Activated CD8-positive, alpha-beta memory T cell treated with anti-CD3 and anti-CD28 coated beads, Interleukin-2, amount 50 U/mL, for 24 hours (primary cell): ENCODE results near the gene PAEP.
"Not testable (repeated sequence)": the region's sequence is repeated elsewhere in the genome, so short reads cannot be mapped to it uniquely, and the experiment has no call there.

Source experiments
- DNase-seq: peaks from one replicate; pipeline ENCODE4 v3.0.0-alpha.2; 2020; ENCODE audit errors: extremely low read depth

Gene PAEP

DNA sequence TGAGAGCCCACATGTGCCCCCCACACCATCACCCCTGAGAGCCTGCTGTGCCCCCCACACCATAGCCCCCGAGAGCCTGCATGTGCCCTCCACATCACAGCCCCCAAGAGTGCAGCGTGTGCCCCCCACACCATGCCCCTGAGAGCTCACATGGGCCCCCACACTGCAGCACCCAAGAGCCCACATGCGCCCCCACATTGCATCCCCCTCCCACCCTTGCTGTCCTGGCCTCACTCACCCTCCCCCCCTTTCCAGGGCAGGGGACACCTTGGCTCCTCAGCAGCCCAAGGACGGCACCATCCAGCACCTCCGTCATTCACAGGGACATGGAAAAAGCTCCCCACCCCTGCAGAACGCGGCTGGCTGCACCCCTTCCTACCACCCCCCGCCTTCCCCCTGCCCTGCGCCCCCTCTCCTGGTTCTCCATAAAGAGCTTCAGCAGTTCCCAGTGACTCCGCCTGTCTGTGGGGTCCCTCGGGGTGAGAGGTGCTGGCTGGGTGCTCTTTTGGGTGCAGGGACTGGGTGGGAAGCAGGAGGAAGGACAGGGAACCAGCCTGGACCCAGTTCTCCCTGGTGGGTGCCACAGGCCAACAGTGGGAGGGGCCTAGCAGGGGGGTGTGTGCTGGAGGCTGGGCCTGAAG lies 35.3 kb upstream of the PAEP start:
- no peak for DNase-seq

DNA sequence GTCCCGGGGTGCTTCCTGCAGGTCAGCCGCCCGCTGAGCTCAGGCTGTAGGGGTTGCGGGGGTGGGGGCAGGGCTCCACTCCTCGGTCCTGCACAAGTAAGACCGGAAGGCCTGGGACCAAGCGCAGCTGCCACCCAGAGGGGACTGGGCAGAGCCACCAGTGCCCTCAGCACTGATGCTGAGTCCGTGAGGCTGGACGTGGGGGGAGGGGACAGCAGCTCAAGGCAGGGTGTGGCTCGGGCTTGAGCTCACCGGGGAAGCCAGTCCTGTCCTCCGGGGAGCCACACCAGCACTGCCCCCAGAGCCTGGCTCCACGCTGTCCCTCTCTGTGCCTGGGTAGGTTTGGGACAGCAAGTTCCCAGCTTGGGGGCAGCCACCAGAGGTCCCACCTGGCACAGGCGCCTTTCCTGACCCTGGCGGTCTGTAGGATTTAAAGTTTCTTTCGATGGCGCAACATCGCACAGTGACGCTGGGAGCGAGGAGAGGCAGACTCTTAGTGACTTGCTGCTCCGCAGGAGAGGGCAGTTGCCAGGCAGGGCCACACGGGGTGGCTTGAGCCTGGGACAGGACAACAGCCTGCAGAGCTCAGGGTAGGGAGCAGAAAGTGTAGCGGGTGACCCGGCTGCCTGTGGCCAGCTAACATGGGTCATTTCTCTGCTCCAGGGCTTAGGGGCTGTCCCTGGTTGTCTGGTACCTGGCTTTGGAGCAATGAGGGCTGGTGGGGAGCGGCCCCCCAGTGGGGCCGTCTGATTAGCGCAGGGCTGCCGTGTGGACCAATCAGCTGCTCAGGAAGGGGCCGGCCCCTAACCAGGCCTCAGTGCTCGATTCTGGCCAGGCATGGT lies 34.6 kb upstream of the PAEP start:
- no peak for DNase-seq

DNA sequence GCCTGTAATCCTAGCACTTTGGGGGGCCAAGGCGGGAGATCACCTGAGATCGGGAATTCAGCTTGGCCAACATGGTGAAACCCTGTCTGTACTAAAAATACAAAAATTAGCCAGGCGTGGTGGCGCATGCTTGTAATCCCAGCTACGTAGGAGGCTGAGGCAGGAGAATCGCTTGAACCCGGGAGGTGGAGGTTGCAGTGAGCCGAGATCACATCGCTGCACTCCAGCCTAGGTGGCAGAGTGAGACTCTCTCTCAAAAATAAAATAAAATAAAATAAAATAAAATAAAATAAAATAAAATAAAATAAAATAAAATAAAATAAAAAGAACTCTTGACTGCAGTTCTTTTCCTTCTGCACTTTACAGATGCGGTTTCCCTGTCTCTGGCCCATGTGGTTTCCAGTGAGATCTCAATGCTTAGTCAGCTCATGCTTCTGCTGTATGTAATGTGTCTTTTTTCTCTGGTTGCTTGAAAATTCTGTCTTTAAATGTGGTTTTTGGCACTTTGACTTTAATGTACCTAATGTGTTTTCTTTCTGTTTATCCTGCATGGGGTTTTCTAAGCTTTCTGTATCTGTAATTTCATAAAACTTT lies 32.6 kb upstream of the PAEP start:
- DNase-seq: not testable (repeated sequence)

DNA sequence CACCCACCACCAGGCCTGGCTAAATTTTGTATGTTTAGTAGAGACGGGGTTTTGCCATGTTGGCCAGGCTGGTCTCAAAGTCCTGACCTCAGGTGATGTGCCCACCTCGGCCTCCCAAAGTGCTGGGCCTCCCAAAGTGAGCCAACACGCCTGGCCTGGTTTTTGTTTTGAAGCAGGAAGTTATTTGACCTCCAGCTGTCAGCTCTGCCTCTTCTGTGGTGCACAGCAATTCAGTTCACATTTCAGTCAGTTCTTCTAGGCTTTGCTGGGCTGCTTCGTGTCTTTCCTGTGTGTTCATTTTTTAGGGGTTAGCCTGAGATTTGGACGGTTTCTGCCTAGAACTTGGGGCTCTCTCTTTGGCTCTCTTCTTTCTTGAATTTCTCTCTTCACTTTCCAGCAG lies 31.4 kb upstream of the PAEP start:
- DNase-seq: no peak

DNA sequence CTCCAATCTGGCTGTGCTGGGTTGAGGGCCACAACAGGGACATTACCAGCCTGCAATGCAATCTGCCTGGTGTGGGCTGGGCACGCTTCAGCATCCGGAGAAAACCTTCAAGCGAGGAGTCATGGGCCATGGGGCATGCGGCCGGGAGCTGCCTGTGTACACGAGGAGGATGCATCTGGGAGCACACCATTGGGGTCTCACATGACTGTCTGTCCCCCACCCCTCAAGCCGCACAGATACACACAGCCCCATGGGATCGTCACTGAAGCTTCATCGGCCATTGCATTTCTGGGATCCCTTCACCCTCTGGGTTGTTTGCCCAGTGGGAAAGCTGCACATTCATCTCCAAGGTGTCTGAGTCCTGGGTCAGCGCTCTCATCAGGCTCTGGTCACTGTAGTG lies 30.5 kb upstream of the PAEP start:
- DNase-seq: no peak

DNA sequence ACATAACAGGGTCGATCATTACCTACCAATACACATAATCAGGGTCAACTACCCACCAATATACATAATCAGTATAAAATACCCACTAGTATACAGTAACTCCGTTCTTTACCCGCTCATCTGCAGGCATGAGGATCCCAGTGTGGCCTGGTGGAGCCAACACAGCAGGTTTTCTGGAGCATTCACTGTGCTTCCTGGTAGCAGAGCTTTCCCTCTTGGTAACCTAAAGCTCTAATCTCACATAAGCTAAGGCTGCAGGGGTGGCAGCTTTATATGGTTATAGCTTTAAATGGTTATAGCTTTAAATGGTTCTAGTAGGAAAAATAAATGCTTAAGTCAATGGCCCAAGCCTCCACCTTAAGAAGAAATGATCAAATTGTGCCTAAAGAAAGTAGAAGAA lies 28.4 kb upstream of the PAEP start:
- DNase-seq: no peak

DNA sequence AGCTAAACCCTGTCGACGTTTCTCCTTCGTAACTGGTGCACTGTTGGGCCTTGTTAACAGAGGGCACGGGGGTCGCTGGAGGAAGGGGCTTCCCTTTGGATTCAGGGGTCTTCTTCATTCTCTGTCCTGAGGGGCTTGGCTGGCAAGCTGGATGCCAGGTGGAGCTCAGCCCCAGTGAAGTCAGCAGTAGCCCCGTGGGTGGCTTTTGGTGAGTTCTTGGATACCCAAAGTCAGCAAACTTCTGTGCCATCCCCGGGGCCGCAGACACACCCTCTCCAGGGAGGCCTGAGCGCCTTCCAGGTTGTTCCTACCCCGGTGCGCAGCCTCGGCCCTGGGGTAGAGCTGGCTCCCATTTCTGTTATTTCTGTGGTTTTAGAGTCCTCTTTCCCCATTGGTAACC lies 27.9 kb upstream of the PAEP start:
- no peak for DNase-seq

DNA sequence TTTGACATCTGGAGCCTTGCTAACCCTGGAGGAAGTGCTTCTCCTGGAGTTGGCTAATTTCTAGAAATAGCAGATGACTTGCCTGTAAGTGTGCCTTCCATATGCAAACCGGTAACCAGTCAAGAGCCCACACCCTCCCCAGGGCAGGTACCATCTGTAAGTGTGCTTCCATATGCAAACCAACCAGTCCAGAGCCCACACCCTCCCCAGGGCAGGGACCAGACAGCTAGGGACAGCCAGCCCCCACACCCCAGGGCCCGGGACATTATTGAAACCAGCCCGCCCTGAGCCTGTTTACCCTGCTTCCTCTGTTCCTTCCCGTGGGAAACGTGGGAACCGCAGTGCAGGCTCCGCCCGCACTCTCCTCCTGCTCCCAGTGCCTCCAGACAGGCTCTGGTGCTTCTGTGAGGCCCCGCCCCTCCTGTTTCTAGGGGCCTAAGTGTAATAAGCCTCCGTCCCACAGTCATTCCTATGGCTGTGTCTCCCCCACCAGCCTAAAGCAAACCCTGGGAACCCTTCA lies 27.3 kb upstream of the PAEP start:
- not testable (repeated sequence) for DNase-seq

DNA sequence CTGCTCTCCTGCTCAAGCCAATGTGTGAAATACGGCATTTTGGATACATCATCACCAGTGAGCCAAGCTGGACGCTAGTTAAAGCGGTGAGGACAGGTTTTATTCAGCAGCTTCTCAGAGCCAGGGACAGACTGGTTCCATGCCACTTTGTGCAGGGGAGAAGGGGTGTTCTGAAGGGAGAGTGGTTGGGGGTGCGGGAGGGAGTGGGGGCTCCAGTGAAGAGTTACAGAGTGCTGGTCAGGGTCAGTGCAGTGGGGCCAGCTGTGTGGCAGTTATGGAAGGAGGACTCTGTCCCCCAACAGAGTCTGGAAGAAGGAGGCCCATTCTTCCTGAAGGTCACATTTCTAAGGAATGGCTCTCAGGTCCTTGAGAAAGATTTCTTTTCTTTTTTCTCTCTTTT lies 26.7 kb upstream of the PAEP start:
- not testable (repeated sequence) for DNase-seq

DNA sequence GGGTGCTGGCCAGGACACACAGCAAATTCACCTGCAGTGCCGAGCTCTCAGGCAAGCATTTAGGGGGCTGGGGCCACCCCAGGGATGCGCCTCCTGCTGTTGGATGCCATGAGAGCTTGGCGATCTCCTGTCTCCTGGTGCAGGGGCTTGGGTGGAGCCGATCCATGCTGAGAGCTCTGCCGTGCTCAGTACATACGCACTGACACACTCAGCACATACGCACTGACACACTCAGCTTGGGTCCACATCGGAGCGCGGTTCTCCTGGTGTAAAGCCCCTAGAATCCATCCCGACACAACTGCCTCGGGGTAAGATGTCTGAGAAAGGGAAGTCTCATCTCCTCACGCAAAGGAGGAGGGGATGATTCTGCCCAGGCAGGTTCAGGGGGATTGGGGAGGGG lies 25.9 kb upstream of the PAEP start:
- DNase-seq: not testable (repeated sequence)

DNA sequence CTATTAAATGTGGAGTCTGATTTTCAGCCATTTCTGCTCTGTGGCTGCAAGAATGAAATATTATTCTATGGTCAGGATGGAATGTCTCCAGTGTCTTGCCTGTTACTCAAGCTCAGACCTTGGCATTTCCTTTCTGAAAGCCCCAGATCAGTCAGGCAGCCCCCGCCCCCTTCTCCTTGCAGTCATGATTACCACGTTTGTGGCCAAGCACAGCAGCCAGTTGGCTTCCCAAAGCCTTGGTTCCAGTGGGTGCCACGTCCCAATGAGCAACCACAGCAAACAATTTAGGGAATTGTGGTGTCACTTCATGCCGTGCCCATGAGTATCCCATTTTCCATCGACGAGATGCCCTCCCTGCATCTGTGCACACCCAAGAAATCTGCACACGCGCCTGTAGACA lies 25.3 kb upstream of the PAEP start:
- no peak for DNase-seq

DNA sequence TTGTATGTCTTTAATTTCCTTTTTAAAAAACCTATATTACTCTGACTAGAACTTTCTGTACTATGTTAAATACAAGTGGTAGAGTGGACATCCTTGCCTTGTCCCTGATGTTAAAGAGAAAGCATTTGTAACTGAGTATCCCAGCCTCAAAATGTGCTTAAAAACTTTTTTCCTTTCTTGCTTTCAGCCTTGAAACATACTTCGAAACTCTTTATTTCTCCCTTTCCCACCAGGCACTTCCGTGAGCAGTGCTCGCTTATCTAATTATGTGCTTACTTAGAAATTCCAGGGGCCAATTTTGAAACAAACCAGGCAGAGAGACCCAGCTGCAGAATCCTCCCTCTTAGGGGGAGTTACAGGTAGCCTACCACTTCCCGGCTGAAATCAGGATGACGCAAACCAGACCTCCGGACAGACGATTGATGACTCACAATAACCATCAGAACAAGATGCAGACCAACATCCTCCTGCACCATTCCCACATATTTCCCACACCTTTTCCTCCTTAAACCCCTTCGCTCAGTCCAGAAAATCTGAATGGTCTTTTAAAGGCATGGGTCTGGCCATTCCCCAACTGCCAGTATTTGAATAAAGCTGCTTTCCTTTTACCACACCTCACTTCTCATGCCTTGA lies 18.2 kb upstream of the PAEP start:
- DNase-seq: not testable (repeated sequence)

DNA sequence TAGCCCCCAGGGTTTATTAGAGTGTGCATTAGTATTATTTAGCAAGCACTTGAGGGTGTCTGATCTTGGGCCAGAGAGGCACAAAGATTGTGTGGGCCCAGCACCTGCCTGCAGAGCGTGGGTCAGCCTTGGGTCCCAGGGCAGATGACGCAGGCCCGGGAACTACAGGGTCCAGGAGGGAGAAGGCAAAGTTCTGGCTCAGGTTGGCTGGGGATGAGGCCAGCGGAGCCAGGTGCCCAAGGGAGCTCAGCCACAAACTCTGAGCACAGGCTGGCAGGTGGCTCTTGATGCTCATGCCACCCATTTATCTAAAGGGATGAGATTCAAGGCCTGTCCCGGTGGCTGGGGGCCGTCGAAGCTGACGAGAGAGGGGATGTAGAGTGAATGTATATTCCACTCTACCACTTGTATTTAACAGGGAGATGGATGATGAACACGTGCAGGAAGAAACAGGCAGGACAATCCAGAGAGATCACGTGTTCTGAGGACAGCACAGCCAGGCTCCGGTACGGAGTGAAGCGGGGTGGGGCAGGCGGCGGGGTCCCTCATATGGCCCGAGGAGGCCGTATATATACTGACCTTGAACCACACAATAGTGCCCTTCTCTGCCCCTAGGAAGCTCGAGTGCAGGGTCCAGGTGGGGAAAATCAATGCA lies 16.4 kb upstream of the PAEP start:
- no peak for DNase-seq

DNA sequence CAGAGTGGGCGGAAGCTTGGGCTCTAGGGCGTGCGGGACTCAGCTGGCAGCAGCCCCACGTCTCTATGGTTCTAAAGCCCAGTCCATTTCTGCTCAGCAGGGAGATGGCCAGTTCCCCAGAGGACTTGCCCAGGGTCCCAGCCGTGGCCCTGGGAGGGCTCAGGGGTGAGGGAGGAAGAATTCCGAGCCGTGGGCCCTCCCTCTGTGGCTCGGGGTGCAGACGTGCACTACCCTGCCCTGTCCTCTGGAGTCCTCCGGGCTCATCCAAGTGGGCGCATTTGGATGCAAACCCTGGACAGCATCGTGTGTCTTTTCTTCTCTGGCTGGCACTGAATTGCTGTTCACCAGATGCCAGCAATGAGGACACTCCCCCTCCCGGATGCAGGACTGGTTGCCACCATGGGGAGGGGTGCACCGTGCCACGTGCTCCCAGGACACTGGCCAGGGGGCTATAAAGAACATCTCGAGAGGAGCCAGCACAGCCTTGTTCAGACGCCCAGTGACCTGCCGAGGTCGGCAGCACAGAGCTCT lies 15.8 kb upstream of the PAEP start, which contains the start of gene OBP2A:
Gene OBP2A (plus strand): TSS at position 481 of the 531 bp plus-strand sequence. CDS start 55 bp downstream, outside the sequence.
- DNase-seq: not testable (repeated sequence)

DNA sequence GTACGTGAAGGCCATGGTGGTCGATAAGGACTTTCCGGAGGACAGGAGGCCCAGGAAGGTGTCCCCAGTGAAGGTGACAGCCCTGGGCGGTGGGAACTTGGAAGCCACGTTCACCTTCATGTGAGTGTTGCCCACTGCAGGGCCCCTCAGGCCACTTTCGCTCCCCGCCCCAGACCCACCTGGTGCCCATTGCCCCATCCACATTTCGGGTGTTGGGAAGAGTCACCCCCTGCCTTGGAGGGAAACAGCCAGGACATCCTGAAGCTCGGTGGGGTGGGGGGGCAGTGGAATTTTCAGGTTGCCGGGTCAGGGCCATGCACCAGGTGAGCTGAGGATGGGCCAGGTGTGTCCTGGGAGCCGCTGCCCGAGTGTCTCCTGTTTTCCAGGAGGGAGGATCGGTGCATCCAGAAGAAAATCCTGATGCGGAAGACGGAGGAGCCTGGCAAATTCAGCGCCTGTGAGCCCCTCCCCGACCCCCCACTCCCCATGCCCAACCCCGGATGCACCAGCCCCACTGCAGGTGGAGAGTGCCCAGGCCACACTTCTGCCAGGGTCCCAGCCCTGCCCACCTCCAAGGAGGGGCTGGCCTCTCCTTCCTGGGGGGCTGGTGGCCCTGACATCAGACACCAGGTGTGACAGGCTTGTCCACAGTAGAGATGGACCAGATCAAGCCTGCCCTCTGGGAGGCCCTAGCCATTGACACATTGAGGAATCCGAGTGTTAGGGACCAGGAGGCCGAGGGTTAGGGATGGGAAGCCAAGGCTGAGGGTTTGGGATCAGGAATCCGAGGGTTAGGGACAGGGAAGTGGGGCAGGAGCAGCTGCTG lies 14.6 kb upstream of the PAEP start:
- DNase-seq: not testable (repeated sequence)

DNA sequence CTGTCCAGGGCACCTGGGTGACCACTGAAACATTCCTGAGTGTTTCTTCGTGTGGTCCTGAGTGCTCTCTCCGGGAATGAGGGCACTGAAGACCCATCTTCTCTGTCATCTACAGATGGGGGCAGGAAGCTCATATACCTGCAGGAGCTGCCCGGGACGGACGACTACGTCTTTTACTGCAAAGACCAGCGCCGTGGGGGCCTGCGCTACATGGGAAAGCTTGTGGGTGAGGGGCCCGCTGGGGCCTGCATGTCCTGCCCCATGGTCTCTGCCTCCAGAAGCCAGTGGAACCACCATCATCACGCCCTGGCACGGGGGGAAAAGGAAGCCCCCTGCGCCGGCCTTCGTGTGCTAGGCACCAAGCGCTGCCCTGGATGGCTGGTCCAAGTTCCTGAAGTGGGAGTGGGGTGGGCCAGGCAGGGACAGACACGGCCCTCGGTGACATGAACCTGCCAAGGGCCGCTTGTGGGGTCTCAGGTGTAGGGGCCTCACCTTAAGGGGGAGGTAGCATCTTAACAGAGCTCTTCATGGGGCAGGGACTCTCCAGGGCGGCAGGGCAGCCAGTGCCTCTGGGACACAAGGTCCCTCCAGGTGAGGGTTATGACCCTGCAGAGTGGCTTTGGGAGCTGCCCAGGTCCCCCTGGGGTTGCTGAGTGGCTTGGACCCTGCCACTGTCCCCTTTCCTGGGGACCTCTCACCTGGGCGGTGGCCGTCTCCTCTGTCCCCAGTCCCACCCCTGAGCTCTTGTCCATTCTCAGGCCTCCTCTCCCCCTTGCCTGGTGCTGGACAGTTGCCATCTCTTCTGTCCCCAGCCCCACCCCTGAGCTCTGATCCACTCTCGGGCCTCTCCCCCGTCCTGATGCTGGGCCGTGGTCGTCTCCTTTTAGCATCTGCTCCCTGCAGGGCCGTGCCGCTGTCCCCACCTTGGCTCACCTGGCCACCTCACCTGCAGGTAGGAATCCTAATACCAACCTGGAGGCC lies 13.5 kb upstream of the PAEP start:
- DNase-seq: no peak

DNA sequence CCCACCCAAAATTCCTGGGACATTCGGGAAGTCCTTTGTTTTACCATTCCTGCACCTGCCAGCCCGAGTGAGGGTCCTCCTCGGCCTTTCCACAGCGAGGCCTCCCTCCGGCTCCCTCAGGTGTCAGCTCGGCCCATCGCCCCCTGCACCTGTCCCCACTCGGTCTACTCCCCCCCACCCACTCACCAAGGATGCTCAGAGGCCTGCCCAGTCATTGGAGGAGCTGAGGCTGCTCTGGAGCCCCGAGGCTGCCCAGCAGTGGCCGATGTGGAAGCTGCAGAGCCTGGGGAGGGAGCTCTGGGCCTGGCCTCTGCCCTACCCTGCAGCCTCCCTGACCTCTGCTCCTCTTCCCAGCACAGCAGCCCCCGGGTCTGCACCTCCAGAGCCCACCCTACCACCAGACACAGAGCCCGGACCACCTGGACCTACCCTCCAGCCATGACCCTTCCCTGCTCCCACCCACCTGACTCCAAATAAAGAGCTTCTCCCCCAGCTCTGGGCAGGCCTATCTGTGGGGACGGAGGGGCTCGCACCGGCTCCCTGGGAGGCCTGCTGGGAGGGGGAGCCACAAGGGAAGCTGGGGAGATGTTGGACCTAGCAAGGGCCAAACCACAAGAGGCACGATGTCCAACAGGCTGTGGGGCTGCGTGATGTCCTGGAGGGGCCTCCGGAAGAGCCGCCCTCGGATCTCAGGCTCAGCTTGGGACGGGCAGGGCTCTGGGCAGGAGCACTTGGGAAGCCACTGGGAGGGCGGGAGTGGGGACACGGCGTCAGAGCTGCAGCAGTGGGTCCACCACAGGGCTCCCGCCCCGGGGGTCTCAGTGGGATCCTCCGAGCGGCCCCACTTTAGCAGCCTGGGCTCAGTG lies 11.8 kb upstream of the PAEP start:
- DNase-seq: not testable (repeated sequence)

DNA sequence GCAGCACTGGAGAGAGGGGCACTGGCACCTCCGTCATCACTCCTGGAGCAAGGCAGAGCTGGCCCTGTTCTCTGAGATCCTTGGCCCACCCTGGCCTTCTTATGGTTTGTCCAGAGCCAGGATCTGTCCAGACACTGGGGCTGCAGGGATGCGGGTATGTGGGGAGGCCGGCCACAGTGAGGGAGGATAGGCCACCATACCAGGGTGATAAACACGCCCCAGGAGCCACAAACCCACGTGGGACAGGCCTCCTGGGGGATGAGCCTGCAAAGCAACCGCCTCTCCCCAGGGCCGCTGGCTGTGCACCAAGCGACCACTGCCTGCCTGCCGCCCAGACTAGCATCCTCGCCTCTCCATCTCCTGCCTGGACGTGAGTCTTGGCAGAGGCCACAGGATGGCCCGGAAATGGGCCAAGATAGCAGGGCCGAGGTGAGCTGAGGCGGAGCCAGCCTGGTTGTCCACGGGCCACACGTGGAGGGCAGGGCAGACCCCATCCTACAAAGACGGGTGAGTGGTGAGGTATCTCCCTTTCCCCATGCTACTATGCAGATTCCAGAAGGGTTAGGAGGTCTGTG lies 11.1 kb upstream of the PAEP start:
- no peak for DNase-seq
